Natural killer cell (primary cell): Measurements from ENCODE around the gene EIF4E1B. TPM values are rescaled to one million over a fixed set of nuclear protein-coding genes. Genes with fewer than 3 reads are reported as not detected.

ENCODE experiments used
- ATAC-seq, 3 donors: fragments of 150-1000 bp in 2 of 3; fragments of 200-7000 bp in 1 of 3; cut with Tn5 transposase; 1 replicate in 1 of 3; 2 replicates in 2 of 3; pipeline ENCODE4 v1.10.0; 2021; ENCODE audit warnings: mild to moderate bottlenecking in 2 of 3, moderate library complexity in 2 of 3
- DNase-seq, 2 donors: peaks; one replicate each; pipeline versions ENCODE4 v3.0.0 to v3.0.0-alpha.2; 2013 to 2021; ENCODE audit warnings: mixed read lengths in 1 of 2
- H3K27ac ChIP-seq: one replicate; pipeline ENCODE4 v1.5.1; 2013; ENCODE audit warnings: mild to moderate bottlenecking, low read length
- H3K27me3 ChIP-seq: one replicate; pipeline ENCODE4 v1.6.1; 2013; ENCODE audit warnings: low read length; ENCODE audit not compliant: control insufficient read depth, insufficient read depth
- H3K36me3 ChIP-seq: one replicate; pipeline ENCODE4 v1.6.1; 2013; ENCODE audit warnings: low read length; ENCODE audit not compliant: control insufficient read depth, insufficient read depth
- H3K4me1 ChIP-seq: one replicate; pipeline ENCODE4 v1.6.1; 2013; ENCODE audit warnings: low read length; ENCODE audit not compliant: control insufficient read depth, insufficient read depth
- H3K4me3 ChIP-seq: one replicate; pipeline ENCODE4 v1.5.1; 2013; ENCODE audit warnings: low read length
- H3K9me3 ChIP-seq: one replicate; pipeline ENCODE4 v1.6.1; 2013; ENCODE audit warnings: low read length; ENCODE audit not compliant: control insufficient read depth, insufficient read depth
- H3K27ac Mint-ChIP-seq, 2 donors: one replicate each; pipeline ENCODE4 v1.8.0; 2022; ENCODE audit warnings: mild to moderate bottlenecking in 2 of 2, mixed read lengths in 2 of 2, moderate library complexity in 1 of 2
- H3K27me3 Mint-ChIP-seq, 2 donors: one replicate each; pipeline ENCODE4 v1.8.0; 2022; ENCODE audit warnings: low read depth in 2 of 2, mixed read lengths in 2 of 2
- H3K36me3 Mint-ChIP-seq: one replicate; pipeline ENCODE4 v1.8.0; 2022; ENCODE audit warnings: mixed read lengths
- H3K4me1 Mint-ChIP-seq, 2 donors: one replicate each; pipeline ENCODE4 v1.8.0; 2022; ENCODE audit warnings: mixed read lengths in 2 of 2
- H3K4me3 Mint-ChIP-seq: one replicate; pipeline ENCODE4 v1.8.0; 2022; ENCODE audit warnings: mild to moderate bottlenecking, moderate library complexity, mixed read lengths
- H3K9me3 Mint-ChIP-seq, 2 donors: one replicate each; pipeline ENCODE4 v1.8.0; 2022; ENCODE audit warnings: mixed read lengths in 2 of 2
- CTCF ChIP-seq: fragments of 200-600 bp; IDR thresholded peaks from one replicate; pipeline ENCODE4 v1.8.0; 2022; ENCODE audit warnings: antibody characterized with exemption
- WGBS: methylation state at CpG from one replicate; pipeline ENCODE4 v1.1.7; 2013; ENCODE audit warnings: missing lambda C conversion rate; ENCODE audit not compliant: insufficient coverage; 5-methylcytosine and 5-hydroxymethylcytosine counted together
- intact Hi-C: fragments of 100-400 bp; cut with micrococcal nuclease; formaldehyde crosslinking; loops from one replicate; pipeline ENCODE4 v1.14.2; 2022
- total RNA-seq, 4 donors: library from RNA; stranded (reverse); fragments of 120-200 nt in 1 of 4; gene quantifications; one replicate each; pipeline versions ENCODE4 v1.2.3 to v1.2.4, GENCODE V29; 2013 to 2022

Gene EIF4E1B
- total RNA-seq, 3 donors from 2014 or later (not counting 1 experiment from before 2014, with no cell fraction given): not detected

- Mint-ChIP-seq H3K4me3 (no peak overlapping the region), H3K36me3 (no peaks in the 10 kb centered on the region), H3K4me1 (peaks cover 19 to 34% of the 10 kb centered on the region in 2 donors), H3K27ac (peak overlapping the region in 1 of 2 donors; percentile 27), H3K9me3 (no peaks in the 10 kb centered on the region), H3K27me3 (peaks cover 12 to 17% of the 10 kb centered on the region in 2 donors)
- DNase-seq: no peak
- 33% methylated on average over 1 of the region's 1 CpG for WGBS
- no peak for TF ChIP-seq CTCF
- Histone ChIP-seq H3K4me3 (no peak overlapping the region), H3K27me3 (no peaks in the 10 kb centered on the region), H3K9me3 (no peaks in the 10 kb centered on the region), H3K36me3 (peaks cover 8% of the 10 kb centered on the region), H3K27ac (no peak overlapping the region), H3K4me1 (peaks cover 32% of the 10 kb centered on the region)
- intact Hi-C loops: loop anchor here (1.0 to 5.0 kb wide), 2 partner anchors 84 to 157 kb away; no protein-coding TSS in a partner anchor
- ATAC-seq: peak; percentile 2 to 25 (median 9)
Measured at GRCh38 chr5:176660530-176660859, 30.0 kb downstream of the EIF4E1B start.

- H3K36me3 Mint-ChIP-seq: no peaks in the 10 kb centered on the region
- intact Hi-C loops: loop anchor here (1.0 to 5.0 kb wide), 2 partner anchors 83 to 156 kb away; no protein-coding TSS in a partner anchor
- H3K9me3 Mint-ChIP-seq: no peaks in the 10 kb centered on the region
- Histone ChIP-seq H3K36me3 (peaks cover 8% of the 10 kb centered on the region), H3K4me1 (peaks cover 32% of the 10 kb centered on the region), H3K27me3 (no peaks in the 10 kb centered on the region), H3K4me3 (no peak overlapping the region), H3K27ac (no peak overlapping the region), H3K9me3 (no peaks in the 10 kb centered on the region)
- H3K27ac Mint-ChIP-seq: peak overlapping the region in 1 of 2 donors; percentile 27
- peak overlapping the region; percentile 40 for H3K4me3 Mint-ChIP-seq
- H3K4me1 Mint-ChIP-seq: peaks cover 19 to 34% of the 10 kb centered on the region in 2 donors
- 59% methylated on average over 33 of the region's 33 CpGs for WGBS
- peaks cover 12 to 18% of the 10 kb centered on the region in 2 donors for H3K27me3 Mint-ChIP-seq
- peak; percentile 71 to 78 (median 77) for ATAC-seq
- peak; percentile 92 for TF ChIP-seq CTCF
- peak; percentile 80 to 92 for DNase-seq
Measured at GRCh38 chr5:176660860-176661641, 30.6 kb downstream of the EIF4E1B start.

GRCh38 chr5:176661676-176662075 lies 31.2 kb downstream of the EIF4E1B start:
- TF ChIP-seq CTCF: no peak
- Mint-ChIP-seq H3K4me3 (no peak overlapping the region), H3K4me1 (peaks cover 19 to 34% of the 10 kb centered on the region in 2 donors), H3K36me3 (no peaks in the 10 kb centered on the region), H3K9me3 (no peaks in the 10 kb centered on the region), H3K27me3 (peaks cover 12 to 22% of the 10 kb centered on the region in 2 donors), H3K27ac (no peak overlapping the region)
- H3K4me3 ChIP-seq: no peak overlapping the region
- intact Hi-C loops: loop anchor here (5.0 kb wide), 1 partner anchor 156 kb away; no protein-coding TSS in a partner anchor
- H3K4me1 ChIP-seq: peaks cover 32% of the 10 kb centered on the region
- no peak overlapping the region for H3K27ac ChIP-seq
- peaks cover 2% of the 10 kb centered on the region for H3K36me3 ChIP-seq
- DNase-seq: no peak
- 85% methylated on average over 10 of the region's 10 CpGs for WGBS
- H3K27me3 ChIP-seq: no peaks in the 10 kb centered on the region
- no peak for ATAC-seq
- H3K9me3 ChIP-seq: no peaks in the 10 kb centered on the region
